Sigmoid colon (tissue), 4 donors: ENCODE results near the gene ACER2.

ENCODE experiments used
- CTCF ChIP-seq, 4 experiments: fragments of 450-650 bp in 3 of 4; fragments of 200-600 bp in 1 of 4; IDR thresholded peaks; one replicate each; pipeline ENCODE4 v1.5.1; 2016 to 2019; ENCODE audit warnings: antibody characterized with exemption in 4 of 4, mild to moderate bottlenecking in 3 of 4, moderate library complexity in 2 of 4
- EP300 ChIP-seq, 4 donors: sonication (generic); formaldehyde crosslinking; IDR thresholded peaks; one replicate each; pipeline ENCODE4 v1.6.1; 2017; ENCODE audit warnings: antibody characterized with exemption in 4 of 4

GRCh38 chr9:19380826-19381075, 28.1 kb upstream of the ACER2 start:
- TF ChIP-seq CTCF (IDR thresholded peaks at IDR 0.05) (no peak), EP300 (IDR thresholded peaks at IDR 0.05) (no peak)
